CD4-positive, alpha-beta T cell treated with Interleukin-15 for 4 hours (primary cell): ENCODE results near the gene PRLR.

ENCODE experiments used
- DNase-seq: peaks from one replicate; pipeline ENCODE4 v3.0.0-alpha.2; 2020; ENCODE audit warnings: low spot score

Gene PRLR

GRCh38 chr5:35233601-35234000 is 3.3 kb upstream of the PRLR start:
- DNase-seq: no peak

- DNase-seq: no peak
These were observed 2.8 kb upstream of the PRLR start for GRCh38 chr5:35233121-35233520.

GRCh38 chr5:35232124-35232523 is 1.8 kb upstream of the PRLR start:
- DNase-seq: no peak

- DNase-seq: no peak
These were observed 930 bp downstream of the PRLR start for GRCh38 chr5:35229076-35230037.

GRCh38 chr5:35228310-35228709 is 2.0 kb downstream of the PRLR start:
- DNase-seq: no peak

- DNase-seq: no peak
These were observed 2.6 kb downstream of the PRLR start for GRCh38 chr5:35227720-35228119.

- DNase-seq: no peak
These were observed 6.4 kb downstream of the PRLR start for GRCh38 chr5:35223787-35224395.

- DNase-seq: no peak
These were observed 9.3 kb downstream of the PRLR start for GRCh38 chr5:35220967-35221366.

GRCh38 chr5:35218981-35219380 is 11.3 kb downstream of the PRLR start:
- no peak for DNase-seq

GRCh38 chr5:35214051-35214450 is 16.2 kb downstream of the PRLR start:
- no peak for DNase-seq

GRCh38 chr5:35213608-35214007 is 16.7 kb downstream of the PRLR start:
- DNase-seq: no peak

- DNase-seq: no peak
These were observed 17.9 kb downstream of the PRLR start for GRCh38 chr5:35212122-35212982.

GRCh38 chr5:35209862-35210261 is 20.4 kb downstream of the PRLR start:
- DNase-seq: no peak

GRCh38 chr5:35205606-35206005 is 24.7 kb downstream of the PRLR start:
- DNase-seq: no peak

- DNase-seq: no peak
These were observed 25.1 kb downstream of the PRLR start for GRCh38 chr5:35205186-35205585.

GRCh38 chr5:35203403-35203802 is 26.9 kb downstream of the PRLR start:
- DNase-seq: no peak

GRCh38 chr5:35202319-35203111 is 27.8 kb downstream of the PRLR start:
- peak; percentile 16 for DNase-seq

GRCh38 chr5:35201291-35201690 is 29.0 kb downstream of the PRLR start:
- DNase-seq: no peak

- no peak for DNase-seq
These were observed 30.4 kb downstream of the PRLR start for GRCh38 chr5:35199886-35200285.

GRCh38 chr5:35198686-35199085 is 31.6 kb downstream of the PRLR start:
- no peak for DNase-seq

GRCh38 chr5:35198075-35198474 is 32.2 kb downstream of the PRLR start:
- no peak for DNase-seq

- DNase-seq: no peak
These were observed 32.9 kb downstream of the PRLR start for GRCh38 chr5:35197351-35197750.
